Limb (tissue), 2 donors: ENCODE data around the gene SLC9A5.
A peak's percentile ranks its signal among the peaks of the same experiment; 100 is the strongest.

ENCODE experiments used
- DNase-seq, 2 donors: peaks; one replicate each; pipeline ENCODE4 v3.0.0-alpha.2; 2016; ENCODE audit errors: extremely low spot score in 2 of 2

Gene SLC9A5

GRCh38 chr16:67248401-67249177 is at the start of gene SLC9A5:
Gene SLC9A5, plus strand, starts transcription at chr16:67248979. Its CDS starts 36 bp downstream, at chr16:67249015.
- peak in 1 of 2 donors; percentile 66 for DNase-seq

GRCh38 chr16:67199011-67199807 is 49.6 kb upstream of the SLC9A5 start, which contains the start of gene ELMO3:
Gene ELMO3, plus strand, starts transcription at chr16:67199131. Its CDS starts 196 bp downstream, at chr16:67199327.
- DNase-seq, result no peak

GRCh38 chr16:67199808-67200198 is 49.0 kb upstream of the SLC9A5 start:
- DNase-seq, result no peak

DNA sequence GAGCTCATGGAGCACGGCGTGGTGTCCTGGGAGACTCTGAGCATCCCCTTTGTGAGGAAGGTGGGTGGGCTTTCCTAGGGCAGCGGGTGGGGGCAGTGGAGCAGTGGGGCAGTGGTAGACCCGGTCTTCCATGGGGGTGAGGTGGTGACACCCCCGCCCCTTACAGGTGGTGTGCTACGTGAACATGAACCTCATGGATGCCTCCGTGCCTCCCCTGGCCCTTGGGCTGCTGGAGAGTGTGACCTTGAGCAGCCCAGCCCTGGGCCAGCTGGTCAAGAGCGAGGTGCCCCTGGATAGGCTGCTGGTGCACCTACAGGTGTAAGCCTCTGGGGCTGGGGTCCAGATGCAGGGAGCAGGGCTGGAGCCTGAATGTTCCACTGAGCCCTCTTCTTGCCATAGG is 48.3 kb upstream of the SLC9A5 start:
- no peak for DNase-seq

- DNase-seq, result no peak
These were observed 47.1 kb upstream of the SLC9A5 start for GRCh38 chr16:67201411-67202345.

GRCh38 chr16:67202426-67202825 is 46.4 kb upstream of the SLC9A5 start:
- DNase-seq, result no peak

DNA sequence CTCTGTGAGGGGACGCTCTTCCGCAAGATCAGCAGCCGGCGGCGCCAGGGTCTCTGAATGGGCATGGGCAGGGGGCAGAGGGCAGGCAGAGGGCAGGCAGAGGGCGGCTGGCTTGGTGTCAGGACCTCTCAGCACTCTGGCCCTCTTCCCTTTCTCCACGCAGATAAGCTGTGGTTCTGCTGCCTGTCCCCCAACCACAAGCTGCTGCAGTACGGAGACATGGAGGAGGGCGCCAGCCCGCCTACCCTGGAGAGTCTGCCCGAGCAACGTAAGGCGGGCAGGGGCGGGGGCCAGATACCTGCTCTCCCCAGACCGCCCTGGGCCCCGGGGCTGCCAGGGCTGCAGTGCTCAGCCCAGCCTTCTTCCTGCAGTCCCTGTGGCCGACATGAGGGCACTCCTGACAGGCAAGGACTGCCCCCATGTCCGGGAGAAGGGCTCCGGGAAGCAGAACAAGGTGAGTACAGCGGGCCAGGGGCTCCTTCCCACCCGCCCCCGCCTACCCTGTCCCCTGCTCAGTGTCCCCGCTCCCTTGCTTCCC is 45.8 kb upstream of the SLC9A5 start:
- DNase-seq, result no peak

DNA sequence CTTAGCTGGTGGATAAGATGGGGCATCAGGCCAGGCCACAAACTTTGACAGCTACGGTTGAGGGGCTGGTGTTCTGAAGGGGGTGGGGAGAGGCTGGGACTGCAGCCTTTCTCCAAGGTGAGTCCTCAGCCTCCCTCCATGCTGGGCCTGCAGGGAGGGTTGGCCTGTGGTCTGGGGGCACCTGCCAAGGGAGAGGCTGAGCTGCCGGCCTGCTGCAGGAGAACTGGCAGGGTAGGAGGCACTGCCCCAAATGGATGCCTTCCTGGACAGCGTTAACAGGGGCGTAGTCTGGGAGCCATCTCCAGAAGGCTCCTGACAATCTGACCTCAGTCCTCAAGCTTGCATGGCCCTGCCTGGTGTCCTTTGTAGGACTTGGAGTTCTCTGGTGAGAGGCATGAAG is 44.7 kb upstream of the SLC9A5 start:
- DNase-seq, result no peak

GRCh38 chr16:67206129-67206837 is 42.5 kb upstream of the SLC9A5 start:
- DNase-seq, result no peak

DNA sequence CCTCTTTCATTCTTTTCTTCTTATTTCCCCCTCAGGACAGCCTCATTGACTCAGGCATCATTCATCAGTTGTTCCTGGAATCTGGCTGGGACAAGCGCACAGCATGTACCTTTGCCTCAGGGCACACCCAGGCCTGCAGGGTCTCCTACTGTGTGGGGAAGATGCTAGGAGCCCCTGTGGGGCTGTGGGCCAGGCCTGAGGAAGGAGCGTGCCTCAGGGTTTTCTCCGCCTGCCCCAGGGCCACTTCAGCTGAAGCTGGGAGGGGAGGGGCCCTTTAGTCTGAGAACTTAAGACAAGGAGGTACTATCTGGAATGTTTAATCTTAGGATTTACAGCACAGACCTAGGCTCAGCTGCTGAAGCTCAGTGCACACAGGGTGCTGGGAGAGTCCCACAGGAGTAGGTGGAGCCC is 41.9 kb upstream of the SLC9A5 start:
- no peak for DNase-seq

- no peak for DNase-seq
These were observed 41.3 kb upstream of the SLC9A5 start for GRCh38 chr16:67207249-67208091.

DNA sequence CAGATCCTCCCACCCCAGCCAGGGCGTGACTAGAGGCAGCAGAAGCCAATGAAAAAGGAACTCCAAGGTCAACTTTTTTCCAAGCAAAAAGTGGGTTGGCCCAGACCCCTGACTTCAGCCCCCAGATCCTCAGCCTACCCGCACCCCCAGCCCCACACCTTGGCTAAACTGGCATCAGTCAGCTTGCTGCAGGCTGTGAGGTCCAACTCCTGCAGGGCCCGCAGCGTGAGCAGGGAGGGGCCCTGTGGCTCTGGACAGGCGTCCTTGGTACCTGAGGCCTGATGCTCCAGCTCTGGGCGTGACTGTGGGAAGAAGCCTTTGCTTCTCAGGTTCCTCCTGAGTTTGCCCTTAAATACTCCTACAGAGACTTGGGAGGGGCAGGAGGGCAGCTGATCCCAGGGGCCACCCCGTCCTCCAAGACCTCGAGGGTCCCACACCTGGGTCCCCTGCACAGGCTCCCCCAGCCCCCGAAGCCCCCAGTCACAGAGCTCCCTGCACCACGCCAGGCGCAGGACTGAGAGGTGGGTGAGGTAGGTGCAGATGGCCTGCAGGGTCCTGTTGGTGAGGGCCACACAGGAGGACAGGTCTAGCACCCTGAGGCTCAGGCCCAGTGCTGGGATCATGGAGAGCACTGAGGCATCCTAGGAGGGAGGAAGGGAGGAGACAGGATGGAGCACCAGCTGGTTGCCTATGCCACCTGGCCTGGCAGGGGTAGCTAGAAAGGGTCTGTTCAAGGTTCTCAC is 40.5 kb upstream of the SLC9A5 start:
- DNase-seq, result no peak

DNA sequence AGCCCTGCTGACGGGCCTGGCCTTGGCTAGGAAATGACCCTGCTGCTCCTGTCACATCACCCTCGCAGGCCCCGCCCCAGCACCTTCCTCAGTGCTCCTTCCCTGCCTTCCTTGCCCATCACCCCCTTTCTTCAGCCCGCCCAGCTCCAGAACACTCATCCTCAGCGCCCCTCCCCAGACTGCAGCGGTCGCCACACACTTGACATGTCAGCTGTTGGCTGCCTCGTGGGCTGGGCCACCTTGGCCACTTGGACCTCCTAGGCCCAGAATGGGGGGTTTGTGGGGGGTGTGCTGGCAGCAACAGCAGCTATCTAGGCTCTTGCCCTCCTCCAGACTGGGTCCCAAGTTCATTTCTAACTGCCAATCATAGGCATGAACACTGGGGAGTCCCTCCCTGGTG is 39.2 kb upstream of the SLC9A5 start:
- DNase-seq, result no peak

DNA sequence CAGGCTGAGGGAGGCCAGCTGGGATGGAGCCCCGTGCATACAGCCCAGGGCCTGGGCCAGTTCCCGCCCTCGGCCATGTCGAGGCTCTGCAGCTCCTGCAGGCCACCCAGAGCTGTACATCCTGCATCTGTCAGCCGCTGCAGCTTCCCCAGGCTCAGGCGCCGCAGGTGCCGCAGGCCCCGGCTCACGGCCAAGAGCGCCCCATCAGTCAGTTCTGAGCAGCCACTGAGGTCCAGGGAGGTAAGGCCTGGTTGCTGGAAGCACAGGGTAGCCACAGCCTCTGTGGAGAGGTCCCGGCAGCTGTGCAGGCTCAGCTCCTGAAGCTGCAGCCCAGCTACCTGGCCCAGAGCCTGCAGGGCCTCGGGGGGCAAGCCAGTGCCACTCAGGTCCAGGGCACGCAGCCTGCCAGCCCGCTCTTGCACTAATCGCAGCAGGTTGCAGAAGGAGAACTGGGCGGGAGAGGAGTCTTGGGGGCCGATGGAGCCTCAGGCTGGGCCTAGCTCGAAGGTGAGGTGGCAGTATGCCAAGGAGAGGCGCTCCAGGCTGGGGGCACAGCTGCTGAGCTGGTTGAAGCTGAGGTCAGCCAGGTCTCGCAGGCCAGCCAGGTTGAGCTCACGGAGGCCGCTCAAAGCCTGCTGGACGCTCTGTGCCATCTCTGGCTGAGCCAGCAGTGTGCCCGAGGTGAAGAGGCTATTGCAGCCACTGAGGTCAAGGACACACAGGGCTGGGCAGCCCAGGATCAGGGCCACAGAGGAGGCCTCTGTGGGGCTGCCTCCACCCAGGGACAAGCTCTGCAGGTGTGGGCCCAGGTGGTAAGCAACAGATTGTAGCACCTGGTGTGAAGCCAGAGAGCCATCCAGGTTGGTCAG is 38.5 kb upstream of the SLC9A5 start:
- DNase-seq, result no peak

DNA sequence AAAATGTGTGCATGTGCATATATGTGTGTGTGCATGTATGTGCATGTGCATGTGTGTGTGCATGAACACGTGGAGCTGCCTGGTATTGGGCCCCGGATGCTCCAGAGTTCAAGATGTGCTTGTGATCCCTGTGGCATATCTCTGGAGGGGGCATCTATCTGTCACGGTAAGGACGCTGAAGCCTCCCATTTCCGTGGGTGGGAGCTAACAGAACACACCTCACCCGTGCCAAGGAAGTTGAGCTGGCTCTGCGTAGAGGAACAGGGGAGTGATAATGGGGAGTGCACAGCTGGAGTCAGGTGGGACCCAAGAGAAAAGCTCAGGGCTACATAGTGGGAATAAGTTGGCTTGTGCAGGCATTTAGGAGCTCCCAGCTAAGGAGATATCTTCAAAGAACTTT is 37.1 kb upstream of the SLC9A5 start:
- DNase-seq, result no peak

- no peak for DNase-seq
These were observed 36.0 kb upstream of the SLC9A5 start for GRCh38 chr16:67212766-67213165.

- DNase-seq, result no peak
These were observed 35.4 kb upstream of the SLC9A5 start for GRCh38 chr16:67213197-67214019.
